Measurements from ENCODE around the gene CPA4.

CPA4 gene

DNA sequence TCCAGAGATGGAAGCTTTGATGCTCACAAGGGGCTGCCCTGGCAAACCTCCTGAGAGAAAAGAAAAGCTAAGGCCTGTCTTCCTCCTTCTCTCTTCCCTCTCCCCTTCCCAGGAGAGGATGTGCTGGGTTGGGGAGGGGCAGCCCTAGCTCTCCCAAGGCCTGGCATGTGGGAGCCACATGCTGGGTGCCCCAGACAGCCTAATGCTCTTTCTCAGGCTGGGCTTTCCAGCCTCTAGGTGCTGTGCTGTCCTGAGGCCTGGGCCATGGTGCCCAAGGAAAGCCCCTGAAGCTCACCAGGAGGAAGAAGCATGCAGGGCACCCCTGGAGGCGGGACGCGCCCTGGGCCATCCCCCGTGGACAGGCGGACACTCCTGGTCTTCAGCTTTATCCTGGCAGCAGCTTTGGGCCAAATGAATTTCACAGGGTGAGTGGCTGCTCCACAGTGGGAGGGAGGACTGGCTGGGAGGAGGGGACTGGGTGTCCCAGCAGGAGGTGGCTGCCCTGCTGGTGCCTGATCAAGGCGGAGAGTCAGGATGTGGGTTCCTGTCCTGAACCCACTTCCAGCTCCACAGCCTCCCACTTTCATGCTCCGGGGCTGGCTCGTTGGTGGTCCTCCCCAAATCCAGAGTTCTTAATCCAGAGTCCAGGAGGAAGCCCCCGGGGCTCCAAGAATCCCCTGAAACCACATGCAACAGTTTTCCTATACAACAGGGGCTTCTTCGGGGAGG, 53.4 kb downstream of the CPA4 start:
- DNase-seq: no peak

DNA sequence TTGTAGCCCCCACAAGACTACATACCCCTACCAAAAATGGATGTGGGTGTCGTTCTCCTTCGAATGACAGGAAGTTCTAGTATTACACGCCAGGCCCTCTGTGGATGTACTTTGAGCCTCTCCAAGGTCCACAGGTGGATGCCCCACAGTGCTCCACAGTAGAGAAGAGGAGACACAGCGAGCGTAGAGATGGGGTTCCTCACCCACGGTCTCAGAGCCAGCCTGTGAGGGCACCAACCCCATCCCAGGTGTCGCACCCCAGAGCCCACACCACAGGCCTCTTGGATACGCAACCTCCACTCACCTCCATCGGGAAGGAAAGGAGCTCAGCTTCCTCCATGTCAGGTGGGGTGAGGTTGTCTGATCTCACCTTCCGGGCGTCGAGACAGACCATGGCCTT, 54.0 kb downstream of the CPA4 start:
- no peak for DNase-seq

DNA sequence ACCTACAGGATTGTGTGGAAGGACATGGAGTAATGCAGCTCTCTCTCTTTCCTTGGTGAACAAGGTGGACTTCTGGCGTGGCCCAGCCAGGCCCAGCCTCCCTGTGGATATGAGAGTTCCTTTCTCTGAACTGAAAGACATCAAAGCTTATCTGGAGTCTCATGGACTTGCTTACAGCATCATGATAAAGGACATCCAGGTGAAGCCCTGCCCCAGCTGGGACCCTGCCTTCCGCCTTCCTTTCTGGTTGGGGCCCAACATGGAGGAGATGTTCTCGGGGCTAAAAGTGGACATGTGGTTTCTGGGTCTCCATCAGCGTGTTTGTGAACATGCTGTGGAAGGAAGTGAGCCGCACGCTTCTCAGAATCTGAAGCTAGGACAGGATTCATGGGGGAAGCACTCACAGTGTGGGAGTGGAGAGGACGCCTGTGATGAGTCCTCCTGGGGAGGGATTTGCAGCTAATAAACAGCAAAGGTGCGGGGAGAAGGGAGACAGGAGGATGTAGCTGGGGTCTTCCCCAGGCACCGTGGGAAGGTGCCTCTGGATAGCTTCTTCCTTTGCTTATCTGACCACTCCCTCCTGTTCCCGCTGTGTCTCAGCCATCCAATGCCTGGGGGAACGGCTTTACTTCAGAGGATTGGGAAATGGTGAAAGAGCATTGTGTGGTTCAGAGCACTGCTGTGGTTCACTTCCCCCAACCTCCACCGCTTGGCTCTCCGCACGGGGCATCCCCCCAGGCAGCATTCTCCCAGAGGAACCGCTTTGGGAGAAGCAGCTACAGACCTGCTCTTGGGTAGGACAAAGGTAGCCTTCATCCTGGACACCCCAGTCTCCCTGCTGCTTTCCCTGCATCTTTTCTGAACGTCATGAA, 57.2 kb downstream of the CPA4 start:
- no peak for DNase-seq

DNA sequence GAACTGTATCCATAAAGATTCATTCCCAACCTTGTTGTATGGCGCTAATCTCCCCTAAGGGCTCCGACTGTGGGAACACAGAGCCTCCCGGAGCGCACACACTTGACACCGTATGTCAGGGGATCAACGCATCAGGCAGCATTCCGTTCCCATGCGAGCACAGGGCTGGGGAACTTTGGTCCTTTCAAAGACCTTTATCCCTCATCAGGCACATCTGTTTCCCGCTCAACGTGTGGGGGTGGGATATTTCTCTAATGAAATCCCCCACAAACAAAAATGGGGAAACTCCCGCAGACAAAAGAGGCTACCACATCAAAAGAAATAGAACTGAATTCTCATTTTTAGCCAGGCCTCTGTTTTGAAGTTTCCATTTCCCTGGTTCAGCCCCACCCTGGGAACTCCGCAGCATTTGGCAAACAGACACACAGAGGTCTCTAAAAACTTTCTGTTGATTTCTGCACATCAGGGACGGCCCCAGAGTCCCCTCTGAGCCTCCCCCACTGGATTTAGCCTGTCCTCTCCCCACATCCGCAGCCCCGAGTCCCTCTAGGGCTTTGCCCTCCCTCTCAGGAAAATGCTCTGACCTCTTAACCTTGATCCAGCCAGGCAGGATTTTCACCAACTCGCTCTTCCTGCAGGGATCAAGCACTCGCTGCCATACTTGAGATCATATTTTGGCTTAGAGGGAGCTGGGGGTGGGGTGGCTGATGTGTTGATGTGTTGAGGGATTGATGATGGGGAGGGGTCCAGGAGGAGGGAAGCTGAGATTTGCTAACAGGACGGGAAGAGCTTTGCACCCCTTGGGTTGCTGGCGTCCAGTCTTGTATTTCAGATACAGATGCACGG, 58.2 kb downstream of the CPA4 start:
- DNase-seq: no peak

DNA sequence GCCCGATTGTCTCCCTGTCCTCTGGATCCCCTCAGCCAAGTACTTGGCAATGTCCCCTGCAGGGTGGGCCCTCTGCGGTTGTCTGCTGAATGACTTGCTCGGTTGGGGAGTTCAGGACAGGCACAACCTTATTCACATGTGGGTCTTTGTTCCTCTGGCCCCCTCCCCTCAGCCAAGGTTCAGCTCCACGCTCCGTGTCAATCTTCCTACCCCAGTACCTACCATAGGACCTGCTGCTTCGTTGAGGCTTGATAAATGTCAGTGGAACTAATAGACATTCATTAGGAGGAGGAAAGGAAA, 58.8 kb downstream of the CPA4 start:
- DNase-seq: no peak

DNA sequence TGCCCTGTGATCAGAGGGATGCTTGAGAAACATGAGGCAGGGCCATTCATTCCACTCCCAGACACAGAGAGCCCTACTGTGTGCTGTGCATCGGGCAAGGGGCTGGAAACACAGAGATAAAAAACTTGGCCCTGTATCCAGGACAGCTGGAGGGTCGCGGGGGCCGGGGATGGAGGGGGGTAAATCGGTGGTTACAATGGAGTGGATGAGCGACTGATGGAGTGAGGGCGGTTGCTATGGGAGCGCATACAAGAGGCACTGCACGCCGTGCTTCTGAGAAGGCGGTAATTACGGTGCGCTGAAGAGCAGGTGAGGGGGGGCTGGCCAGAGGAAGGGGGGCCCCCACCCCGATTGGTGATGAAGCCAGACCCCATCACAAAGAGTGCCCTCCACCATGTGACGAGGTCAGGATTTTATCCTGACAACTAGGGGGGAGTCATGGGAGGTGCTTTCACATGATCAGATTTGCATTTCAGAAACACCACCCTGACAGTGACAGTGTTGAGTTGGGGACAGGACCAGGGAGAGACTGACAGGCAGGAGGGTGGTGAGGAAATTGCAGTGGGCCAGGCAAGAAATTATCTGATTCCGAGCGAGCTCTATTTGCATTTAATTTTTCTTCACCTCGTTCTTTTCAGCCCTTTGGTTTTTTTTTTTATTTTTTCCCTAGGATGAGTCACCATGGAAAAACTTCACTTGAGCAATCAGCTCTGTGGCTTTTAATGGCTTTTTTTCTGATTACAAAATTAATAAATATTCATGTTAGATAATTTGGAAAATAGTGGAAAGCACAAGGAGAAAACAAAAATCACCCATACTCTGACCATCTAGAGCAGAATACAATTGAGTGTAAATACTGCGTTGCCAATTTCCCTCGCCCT, 59.5 kb downstream of the CPA4 start:
- DNase-seq: no peak

DNA sequence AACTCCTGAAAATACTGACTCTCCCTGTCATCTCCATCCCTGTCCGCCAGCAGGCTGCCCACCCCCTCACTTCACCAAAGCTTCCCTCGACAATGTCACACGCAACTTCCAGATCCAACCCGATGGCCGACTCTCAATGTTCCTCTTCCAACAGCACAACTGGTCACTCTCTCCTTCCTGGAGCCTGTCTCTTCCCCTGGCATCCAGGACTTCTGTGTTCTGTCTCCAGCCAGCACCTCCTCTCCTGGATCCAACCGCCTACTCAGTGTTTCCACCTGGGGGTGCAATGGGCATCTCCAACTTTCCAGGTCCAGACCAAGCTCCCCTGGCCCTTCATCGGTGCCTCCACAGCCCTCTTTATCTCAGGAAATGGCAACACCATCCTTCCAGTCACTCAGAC, 60.2 kb downstream of the CPA4 start:
- DNase-seq: no peak

DNA sequence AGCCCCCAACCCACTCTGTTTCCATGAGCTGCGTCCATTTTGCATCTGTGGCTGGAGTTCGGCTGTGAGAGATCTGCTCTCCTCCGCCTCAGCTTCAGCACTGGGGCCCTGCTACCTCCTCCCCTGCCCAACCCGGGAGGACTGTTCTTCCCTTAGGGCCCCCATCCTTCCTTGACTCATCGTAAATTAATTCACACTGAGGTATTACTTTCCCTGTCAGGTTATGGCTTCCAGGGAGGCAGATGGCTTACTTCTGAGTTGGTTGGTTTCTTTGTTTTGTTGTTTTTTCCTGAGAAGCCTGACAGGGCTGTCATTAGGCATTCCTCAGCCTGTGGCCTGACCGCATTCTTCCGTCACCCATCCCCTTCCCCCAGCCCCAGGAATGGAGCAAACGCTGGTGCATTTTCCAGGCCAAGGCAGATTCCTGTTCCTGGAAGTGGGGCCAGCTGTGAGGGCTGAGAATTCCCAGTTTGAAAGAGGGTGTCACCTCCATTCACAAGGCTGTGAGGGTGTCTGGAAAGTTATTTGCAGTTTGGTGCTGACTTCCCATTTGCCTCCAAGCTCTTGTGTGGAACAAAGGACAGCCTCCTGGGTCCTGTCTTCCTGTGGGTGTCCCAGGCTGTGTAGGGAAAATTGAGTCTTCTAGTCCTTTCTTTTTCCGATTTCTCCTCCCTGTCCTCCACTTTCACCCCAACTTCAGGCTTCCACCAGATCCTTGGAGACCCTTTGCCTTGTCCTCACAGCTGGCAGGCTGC, 63.3 kb downstream of the CPA4 start:
- DNase-seq: no peak

DNA sequence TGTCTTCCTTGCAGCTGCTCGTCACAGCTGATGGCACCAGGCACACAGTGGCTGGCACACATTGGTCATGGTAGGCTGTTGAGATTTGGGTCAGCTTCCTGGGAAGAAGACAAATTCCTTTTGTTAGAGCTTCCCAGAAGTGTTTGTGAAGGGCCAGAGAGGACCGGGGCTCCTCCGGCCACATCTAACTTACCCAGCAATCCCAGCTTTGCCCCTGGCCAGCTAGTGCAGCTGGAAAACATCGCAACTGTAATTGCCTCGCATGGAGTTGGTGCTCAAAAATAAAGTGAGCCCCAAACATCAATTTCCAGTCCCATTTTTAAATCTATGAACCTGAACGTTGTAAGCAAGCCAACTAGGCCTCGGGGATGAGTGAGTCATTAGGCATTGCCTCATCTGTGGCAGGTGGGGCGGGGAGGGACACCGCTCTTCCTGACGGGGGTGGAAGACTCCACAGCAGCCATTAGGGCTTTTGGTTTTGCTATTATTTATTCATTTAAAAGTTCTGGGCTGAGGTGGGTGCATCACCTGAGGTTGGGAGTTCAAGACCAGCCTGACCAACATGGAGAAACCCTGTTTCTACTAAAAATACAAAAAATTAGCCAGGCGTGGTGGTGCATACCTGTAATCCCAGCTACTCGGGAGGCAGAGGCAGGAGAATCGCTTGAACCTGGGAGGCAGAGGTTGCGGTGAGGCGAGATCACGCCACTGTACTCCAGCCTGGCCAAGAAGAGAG, 64.1 kb downstream of the CPA4 start:
- DNase-seq: no peak

DNA sequence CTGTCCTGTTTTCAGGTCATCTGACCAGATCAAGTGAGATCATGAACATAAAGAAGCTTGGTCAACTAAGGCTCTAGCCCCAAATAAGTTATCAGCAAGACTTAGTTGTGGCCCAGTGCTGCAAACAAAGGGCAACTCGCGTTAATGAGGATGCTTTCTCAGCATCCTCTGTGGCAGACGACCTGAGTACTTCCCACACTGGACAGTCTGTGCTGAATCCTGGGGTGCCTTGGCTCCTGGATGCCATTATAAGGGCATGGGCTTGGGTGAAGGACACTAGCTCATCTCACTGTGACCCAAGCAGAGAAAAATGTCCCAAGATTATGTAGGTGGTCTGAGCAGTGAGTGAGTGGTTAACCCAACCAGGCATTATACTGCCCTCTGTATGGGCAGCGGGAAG, 65.5 kb downstream of the CPA4 start:
- DNase-seq: no peak

DNA sequence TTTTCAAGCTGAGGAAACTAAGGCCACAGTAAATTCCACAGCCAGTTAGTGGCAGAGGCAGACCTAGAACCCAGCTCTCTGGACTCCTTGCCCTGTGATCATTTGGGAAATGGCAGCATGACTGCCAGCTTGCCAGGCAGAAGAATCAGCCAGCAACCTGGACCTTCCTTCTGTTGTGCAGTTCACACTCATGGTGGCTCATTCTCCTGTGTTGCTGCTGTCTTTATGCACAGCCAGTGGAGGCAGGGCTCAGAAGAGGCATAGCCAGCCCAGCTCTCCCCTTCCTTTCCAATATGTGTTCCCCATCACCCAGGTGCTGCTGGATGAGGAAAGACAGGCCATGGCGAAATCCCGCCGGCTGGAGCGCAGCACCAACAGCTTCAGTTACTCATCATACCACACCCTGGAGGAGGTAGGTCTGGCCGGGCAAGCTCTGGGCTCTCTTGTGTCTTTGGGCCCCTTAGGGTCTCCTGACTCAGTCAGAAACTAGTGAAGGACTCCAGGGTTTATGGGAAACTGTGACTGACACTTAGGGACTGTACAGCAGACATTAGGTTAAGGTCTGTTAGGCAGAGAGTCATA, 66.4 kb downstream of the CPA4 start:
- no peak for DNase-seq

DNA sequence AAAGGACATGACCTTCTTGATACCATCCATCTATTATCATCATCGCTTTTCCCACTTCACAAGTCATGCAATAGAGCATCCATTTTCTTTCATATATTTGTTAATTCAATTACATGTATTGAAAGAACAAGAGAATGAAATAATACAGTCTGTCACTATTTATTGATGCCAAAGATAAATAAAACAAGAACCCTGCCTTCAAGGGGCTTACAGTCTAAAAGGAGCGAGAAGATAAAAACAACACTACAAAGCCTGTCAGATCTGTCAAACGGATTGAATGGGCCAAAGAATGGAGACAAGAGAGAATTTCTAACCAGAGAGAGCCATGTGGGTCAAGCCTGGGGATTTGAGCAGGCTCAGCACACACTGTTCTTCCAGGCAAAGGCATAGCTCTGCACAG, 67.6 kb downstream of the CPA4 start:
- no peak for DNase-seq

DNA sequence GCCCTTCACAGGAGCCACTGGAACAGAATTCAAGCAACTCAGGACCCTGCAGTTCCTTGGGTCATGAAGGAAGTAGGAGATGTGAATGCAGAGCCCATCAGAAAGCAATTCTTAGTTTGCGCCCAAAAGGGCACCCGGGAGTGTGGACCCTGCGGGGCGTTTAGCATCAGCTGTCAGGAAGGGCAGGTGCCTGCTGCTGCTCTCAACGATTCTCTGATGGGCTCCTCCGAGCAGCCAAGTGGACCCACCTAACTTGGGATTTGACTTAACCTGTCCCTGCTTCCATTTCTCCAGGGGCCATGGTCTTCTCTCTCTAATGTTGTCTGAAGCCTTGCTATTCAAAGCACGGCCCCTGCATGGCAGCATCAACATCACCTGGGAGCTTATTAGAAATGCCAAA, 68.7 kb downstream of the CPA4 start:
- DNase-seq: no peak

DNA sequence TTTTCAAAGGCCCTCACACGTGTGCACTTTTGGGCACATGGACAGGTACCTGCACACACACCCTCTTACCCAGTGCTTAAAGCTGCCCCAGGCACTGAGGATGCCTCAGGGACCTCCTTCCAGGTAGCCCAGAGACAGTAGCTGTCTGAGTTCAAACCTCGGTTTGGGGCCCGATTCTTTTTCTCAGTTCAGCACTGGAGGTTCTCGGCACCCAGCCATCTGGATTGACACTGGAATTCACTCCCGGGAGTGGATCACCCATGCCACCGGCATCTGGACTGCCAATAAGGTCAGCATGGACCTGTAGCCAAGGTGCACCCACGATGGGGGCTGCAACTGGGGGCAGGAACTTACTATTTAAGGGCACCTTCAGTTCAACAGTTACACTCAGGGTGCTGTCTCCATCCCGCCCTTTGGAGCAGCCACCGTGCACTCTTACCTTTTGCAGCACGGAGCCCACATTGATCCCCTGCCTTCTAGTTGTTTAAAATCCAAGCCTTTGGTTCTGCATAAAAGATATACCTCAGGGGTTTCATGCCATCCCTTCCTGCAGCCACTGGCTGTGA, 69.4 kb downstream of the CPA4 start:
- no peak for DNase-seq

DNA sequence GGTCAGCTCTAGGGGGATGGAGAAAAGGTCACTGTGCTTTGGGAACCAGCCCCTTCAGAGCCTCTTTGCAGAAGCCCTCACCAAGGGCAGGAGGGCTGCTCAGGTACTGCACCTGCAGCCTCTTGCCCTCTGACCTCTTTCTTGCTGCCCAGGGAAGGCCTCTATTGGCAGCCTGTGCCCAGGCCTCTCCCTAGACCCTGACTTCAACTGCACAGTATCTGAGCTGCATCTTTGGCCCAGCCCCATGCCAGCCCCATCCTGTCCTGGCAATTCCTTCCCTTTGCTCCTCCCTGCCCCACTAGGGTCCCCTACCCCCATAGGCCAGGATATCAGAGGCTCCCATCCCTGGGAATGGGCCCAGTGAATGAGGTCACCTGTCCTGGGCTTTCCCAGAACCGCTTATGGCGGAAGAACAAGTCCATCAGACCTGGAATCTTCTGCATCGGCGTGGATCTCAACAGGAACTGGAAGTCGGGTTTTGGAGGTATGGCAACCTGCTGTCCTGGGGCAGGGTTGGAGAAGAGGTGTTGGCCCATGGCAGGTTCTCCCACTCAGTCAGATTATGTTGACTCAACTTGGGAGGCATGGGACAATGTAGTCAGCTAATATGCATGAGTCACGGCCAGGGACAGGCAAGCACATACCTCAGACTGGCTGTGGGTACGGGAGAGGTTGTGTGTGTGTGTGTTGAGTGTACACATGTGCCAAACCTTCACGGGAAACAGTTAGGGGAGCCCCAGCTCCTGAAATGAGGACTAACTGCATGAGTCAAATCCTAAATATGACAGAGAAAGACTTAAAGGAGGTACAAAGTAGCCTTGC, 70.3 kb downstream of the CPA4 start:
- peak in 1 of 5 donors; percentile 19 for DNase-seq

DNA sequence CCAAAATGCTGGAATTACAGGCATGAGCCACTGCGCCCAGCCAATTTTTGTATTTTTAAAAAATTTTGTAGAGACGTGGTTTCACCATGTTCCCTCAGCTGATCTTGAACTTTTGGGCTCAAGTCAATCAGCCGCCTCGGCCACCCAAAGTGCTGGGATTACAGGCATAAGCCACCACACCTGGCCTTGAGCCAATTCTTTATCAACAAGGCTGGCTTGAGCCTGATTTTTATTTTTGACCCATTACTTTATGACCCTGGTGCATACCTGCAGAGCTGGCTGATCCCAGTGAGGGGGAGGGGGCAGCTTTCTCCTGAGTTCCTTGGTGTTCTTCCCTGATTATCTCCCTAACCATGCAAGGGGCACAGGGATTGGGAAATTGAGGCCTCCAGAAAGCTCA, 71.5 kb downstream of the CPA4 start:
- no peak for DNase-seq

DNA sequence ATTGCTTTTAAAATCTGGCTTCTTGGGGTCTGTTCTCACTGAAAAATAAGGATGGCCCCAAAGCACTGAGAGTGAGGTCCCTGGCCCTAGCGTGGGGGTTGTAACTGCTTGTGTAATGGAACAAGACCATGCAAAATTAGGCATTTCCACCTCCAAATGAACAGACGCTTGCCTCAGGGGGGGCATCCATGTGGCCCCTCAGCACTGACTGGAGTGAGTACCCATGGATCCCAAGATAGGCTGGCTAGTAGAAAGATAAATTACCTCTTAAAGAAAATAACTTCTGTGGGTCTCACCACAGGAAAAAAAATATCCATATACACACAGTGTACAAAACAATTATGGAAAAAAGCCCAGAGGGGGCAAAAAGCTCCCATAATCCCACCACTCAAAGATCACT, 72.1 kb downstream of the CPA4 start:
- no peak for DNase-seq

DNA sequence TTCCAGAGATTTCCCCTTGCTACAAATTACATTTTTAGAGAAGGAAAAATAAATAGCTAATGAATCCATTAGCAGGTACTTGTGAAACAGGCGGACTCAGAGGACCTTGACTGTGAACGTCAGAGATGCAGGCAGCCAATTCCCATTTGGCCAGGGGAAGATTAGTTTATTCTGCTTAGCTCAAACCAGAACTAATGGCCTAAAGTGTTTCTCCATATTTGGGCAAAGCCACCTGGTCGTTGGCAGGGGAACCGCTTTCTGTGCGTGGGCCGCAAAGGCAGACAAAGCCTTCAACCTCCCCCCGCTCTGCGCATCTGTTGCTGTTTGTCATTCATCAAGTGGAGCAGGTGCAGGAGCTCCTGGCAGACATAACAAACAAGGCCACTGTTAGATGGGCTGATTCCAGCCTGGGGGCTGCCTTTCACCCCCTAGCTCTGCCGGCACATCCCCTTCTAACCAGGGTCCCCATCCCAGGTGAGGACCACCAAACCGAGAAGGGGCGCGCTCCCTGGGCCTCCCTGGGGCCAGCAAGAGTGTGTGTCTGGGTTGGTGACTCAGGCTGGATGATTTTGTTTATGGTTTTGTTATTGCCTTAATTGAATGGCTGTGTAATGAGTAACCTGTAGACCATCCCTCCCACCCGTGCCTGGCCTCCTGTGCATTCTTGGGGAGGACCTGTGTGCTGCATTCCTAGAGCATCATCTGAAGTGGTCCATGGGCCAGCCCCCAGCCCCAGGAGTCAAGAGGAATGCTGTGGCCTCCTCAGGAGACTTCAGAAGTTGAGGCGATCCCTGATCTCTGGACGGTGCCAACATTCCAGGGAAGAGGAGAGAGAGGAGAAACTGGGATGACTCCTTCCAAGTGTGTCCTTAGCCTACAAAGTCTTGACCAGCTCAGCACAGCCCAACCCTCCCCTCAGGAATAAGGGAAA, 72.8 kb downstream of the CPA4 start:
- no peak for DNase-seq

Measured in T-helper 1 cell (primary cell).